Activated naive CD4-positive, alpha-beta T cell treated with anti-CD3 and anti-CD28 coated beads, Interleukin-2, amount 10 ng/mL, durations not matched to agents 7 days and 5 days (primary cell): Measurements from ENCODE around the gene PREPL.

ENCODE experiments used
- CTCF ChIA-PET: fragments of 350-600 bp; sonication (Branson Sonifier 250); formaldehyde crosslinking; loops from one replicate; lab custom pipeline; 2021; ENCODE audit warnings: antibody characterized with exemption; lab: Charles Lee
- DNase-seq: peaks from one replicate; pipeline ENCODE4 v3.0.0-alpha.2; 2020
- H3K27ac Mint-ChIP-seq: one replicate; pipeline ENCODE4 v1.8.0; 2021; ENCODE audit warnings: mild to moderate bottlenecking, moderate library complexity, mixed read lengths
- H3K27me3 Mint-ChIP-seq: one replicate; pipeline ENCODE4 v1.8.0; 2021; ENCODE audit warnings: mild to moderate bottlenecking, mixed read lengths
- H3K36me3 Mint-ChIP-seq: one replicate; pipeline ENCODE4 v1.8.0; 2021; ENCODE audit warnings: mixed read lengths
- H3K4me1 Mint-ChIP-seq: one replicate; pipeline ENCODE4 v1.8.0; 2021; ENCODE audit warnings: mixed read lengths
- H3K4me3 Mint-ChIP-seq: one replicate; pipeline ENCODE4 v1.8.0; 2021; ENCODE audit warnings: mild to moderate bottlenecking, moderate library complexity, mixed read lengths
- H3K9me3 Mint-ChIP-seq: one replicate; pipeline ENCODE4 v1.8.0; 2021; ENCODE audit warnings: mixed read lengths

PREPL gene

GRCh38 chr2:44297431-44297830 lies 63.9 kb downstream of the PREPL start:
- no peak overlapping the region for H3K27ac Mint-ChIP-seq
- no peak for DNase-seq
- no peaks in the 10 kb centered on the region for H3K36me3 Mint-ChIP-seq
- H3K4me3 Mint-ChIP-seq = no peak overlapping the region
- peaks cover 16% of the 10 kb centered on the region for H3K4me1 Mint-ChIP-seq
- H3K9me3 Mint-ChIP-seq = no peaks in the 10 kb centered on the region
- H3K27me3 Mint-ChIP-seq = no peaks in the 10 kb centered on the region
- CTCF ChIA-PET = no interaction called here

- CTCF ChIA-PET = interaction anchor here (1.6 to 2.6 kb wide), 2 partner anchors 208 to 253 kb away, joined by 7 to 9 read pairs; no protein-coding TSS in a partner anchor
- Mint-ChIP-seq H3K27me3 (peaks cover 3% of the 10 kb centered on the region), H3K9me3 (no peaks in the 10 kb centered on the region), H3K36me3 (no peaks in the 10 kb centered on the region), H3K27ac (no peak overlapping the region), H3K4me3 (no peak overlapping the region), H3K4me1 (peaks cover 16% of the 10 kb centered on the region)
- DNase-seq = no peak
Observed at GRCh38 chr2:44296653-44297052, 64.6 kb downstream of the PREPL start.

- Mint-ChIP-seq H3K36me3 (no peaks in the 10 kb centered on the region), H3K9me3 (no peaks in the 10 kb centered on the region), H3K4me1 (peaks cover 16% of the 10 kb centered on the region), H3K4me3 (no peak overlapping the region), H3K27me3 (peaks cover 6% of the 10 kb centered on the region), H3K27ac (no peak overlapping the region)
- CTCF ChIA-PET = interaction anchor here (0.6 to 2.6 kb wide), 6 partner anchors 10 to 252 kb away, joined by 3 to 9 read pairs (median 3); no protein-coding TSS in a partner anchor
- DNase-seq = no peak
Observed at GRCh38 chr2:44295633-44296359, 65.5 kb downstream of the PREPL start.

GRCh38 chr2:44295113-44295512 lies 66.2 kb downstream of the PREPL start:
- no peaks in the 10 kb centered on the region for H3K9me3 Mint-ChIP-seq
- no peaks in the 10 kb centered on the region for H3K36me3 Mint-ChIP-seq
- CTCF ChIA-PET = interaction anchor here (0.9 to 2.6 kb wide), 4 partner anchors 11 to 251 kb away, joined by 3 to 9 read pairs (median 5); no protein-coding TSS in a partner anchor
- H3K27ac Mint-ChIP-seq = no peak overlapping the region
- H3K4me3 Mint-ChIP-seq = no peak overlapping the region
- no peak for DNase-seq
- peaks cover 6% of the 10 kb centered on the region for H3K27me3 Mint-ChIP-seq
- H3K4me1 Mint-ChIP-seq = peaks cover 16% of the 10 kb centered on the region

DNA sequence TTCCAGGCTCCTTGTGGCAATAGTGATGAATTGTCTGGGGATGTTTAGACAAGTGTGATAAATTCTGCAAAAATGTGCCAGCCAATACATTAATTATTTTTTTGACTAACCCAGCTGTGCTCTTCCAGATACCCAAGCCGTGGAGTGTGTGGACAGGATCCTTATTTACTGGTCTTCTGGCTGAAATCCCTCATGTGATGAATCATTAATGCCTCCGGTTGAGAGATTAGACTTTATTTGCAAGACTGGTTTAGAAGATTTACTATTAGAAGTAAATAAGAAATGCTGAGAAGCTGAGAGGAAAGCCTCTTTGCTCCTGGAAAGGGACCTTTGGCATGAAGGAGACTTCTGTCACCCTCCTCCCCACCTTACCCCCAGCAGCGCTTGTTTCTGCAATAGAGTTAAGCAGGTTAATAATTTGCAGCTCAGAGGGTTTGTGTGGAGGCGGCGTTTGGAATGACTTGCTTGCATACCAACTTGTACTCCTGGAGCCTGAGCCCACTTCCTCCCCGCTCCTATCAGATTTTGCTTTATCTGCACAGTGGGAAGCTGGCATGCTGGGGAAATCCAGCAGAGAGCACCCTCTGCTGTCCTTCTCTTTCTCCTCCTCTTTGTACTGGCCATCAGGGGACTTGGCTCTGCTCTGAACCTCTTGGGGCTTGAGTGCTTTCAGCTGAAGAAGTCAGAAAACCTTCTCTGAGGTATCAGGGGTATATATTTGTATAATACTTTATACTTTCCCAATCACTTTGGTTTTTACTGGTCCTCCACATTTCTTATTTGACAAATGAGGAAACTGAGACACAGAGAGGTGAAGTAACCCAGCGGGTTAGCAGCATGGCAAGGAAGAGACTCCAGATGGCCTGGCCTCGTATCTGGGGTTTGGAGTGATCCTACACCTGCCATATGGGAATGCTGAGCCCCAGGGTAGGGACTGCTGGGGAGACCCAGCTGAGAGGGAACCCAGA lies 69.7 kb downstream of the PREPL start:
- Mint-ChIP-seq H3K4me1 (peaks cover 10% of the 10 kb centered on the region), H3K27ac (no peak overlapping the region), H3K9me3 (no peaks in the 10 kb centered on the region), H3K4me3 (no peak overlapping the region), H3K27me3 (peaks cover 6% of the 10 kb centered on the region), H3K36me3 (no peaks in the 10 kb centered on the region)
- CTCF ChIA-PET = no interaction called here
- no peak for DNase-seq

DNA sequence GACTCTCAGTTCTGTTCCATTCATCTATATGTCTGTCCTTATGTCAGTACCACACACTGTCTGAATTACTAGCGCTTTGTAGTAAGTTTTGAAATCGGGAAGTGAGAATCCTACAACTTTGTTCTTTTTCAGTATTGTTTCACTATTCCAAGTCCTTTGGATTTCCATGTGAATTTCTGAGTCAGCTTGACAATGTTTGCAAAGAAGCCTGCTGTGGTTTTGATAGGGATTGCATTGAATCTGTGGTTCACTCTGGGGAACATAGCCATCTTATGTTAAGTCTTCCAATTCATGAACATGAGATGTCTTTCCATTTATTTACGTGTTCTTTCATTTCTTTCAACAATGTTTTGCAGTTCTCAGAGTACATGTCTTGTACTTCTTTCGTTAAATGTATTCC lies 71.0 kb downstream of the PREPL start:
- H3K4me3 Mint-ChIP-seq = no peak overlapping the region
- no peaks in the 10 kb centered on the region for H3K36me3 Mint-ChIP-seq
- H3K4me1 Mint-ChIP-seq = no peaks in the 10 kb centered on the region
- H3K9me3 Mint-ChIP-seq = no peaks in the 10 kb centered on the region
- no peak overlapping the region for H3K27ac Mint-ChIP-seq
- no peak for DNase-seq
- CTCF ChIA-PET = interaction anchor here (0.8 kb wide), 1 partner anchor 666 kb away, joined by 3 read pairs; no protein-coding TSS in a partner anchor
- peaks cover 6% of the 10 kb centered on the region for H3K27me3 Mint-ChIP-seq

DNA sequence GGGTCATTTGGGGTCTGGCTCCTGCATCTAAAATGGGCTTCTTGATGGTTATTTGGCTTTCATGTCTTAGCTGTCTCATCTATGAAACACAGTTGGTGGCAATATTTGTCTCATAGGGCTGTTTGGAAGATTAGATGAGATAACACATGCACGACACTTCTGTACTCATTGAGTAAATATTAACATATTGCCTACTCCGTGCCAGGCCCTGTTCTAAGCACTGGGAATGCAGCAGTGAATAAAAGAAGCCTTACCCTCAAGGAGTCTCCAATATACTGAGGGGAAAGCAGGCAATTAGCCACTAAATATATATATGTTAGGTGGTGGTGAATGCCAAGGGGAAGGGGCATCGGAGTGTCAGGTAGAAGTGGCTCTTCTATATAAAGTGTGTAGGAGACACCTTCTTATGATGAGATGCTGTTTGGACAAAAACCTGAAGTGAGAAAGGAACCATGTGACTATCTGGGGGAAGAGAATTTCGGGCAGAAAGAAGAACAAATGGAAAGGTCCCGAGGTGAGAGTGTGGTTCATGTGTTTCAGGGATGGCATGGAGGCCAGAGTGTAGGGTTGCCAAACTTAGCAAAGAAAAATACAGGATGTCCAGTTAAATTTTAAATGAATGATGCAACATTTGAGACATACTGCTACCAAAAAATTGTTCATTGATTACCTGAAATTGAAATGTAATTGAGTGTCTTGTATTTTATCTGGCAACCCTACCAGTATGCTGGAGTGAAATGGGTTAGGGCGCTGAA lies 74.2 kb downstream of the PREPL start:
- H3K27ac Mint-ChIP-seq = no peak overlapping the region
- no peaks in the 10 kb centered on the region for H3K9me3 Mint-ChIP-seq
- no peak for DNase-seq
- H3K4me3 Mint-ChIP-seq = no peak overlapping the region
- peaks cover 6% of the 10 kb centered on the region for H3K27me3 Mint-ChIP-seq
- H3K4me1 Mint-ChIP-seq = no peaks in the 10 kb centered on the region
- CTCF ChIA-PET = no interaction called here
- no peaks in the 10 kb centered on the region for H3K36me3 Mint-ChIP-seq

GRCh38 chr2:44286119-44286883 lies 75.0 kb downstream of the PREPL start:
- Mint-ChIP-seq H3K4me3 (no peak overlapping the region), H3K27ac (no peak overlapping the region), H3K36me3 (no peaks in the 10 kb centered on the region), H3K9me3 (no peaks in the 10 kb centered on the region), H3K27me3 (no peaks in the 10 kb centered on the region), H3K4me1 (no peaks in the 10 kb centered on the region)
- CTCF ChIA-PET = no interaction called here
- no peak for DNase-seq

DNA sequence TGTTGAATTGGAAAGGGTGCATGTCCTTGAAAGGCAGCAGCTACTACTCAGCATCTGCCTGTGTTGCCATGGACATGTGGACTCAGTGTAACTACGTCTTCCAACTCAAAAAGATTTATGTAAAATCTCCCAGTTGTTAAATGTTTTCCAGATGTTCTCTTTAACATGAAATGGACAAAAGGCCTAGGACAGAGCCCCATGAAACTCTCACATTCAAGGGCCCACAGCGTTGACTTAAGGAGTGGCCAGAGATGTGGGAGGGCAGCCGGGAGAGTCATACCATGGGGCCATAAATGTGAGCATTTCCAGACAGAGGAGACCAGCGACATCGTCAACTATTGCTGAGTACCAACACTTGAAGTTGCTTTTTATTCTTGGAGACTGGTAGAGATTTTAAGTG lies 76.1 kb downstream of the PREPL start:
- CTCF ChIA-PET = no interaction called here
- H3K4me1 Mint-ChIP-seq = no peaks in the 10 kb centered on the region
- no peak for DNase-seq
- H3K36me3 Mint-ChIP-seq = no peaks in the 10 kb centered on the region
- no peaks in the 10 kb centered on the region for H3K9me3 Mint-ChIP-seq
- peaks cover 4% of the 10 kb centered on the region for H3K27me3 Mint-ChIP-seq
- H3K27ac Mint-ChIP-seq = no peak overlapping the region
- H3K4me3 Mint-ChIP-seq = no peak overlapping the region

DNA sequence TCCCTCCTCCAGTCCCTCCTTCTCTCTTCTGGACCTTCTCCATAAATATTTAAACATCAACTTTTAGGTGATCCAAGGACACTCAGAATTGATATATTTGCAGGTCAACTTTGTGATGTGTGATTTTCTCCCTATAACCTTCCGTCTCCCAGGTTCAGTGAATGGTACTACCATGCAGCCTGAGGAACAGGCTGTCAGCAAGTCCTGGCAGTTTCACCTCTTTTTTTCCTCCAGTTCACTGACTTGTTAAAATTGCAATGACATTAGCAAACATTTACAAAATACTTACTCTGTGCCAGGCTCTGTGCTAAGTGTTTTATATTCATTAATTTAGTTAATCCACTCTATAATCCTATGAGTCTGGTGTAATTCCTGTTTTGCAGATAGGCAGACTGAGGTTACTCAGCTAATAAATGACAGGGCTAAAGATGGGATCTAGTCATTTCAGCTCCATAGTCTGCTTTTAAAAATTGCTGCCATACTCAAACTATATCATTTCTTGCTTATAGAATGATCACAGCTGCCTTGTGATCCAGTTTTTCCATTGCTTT lies 78.1 kb downstream of the PREPL start:
- CTCF ChIA-PET = interaction anchor here (1.3 kb wide), 1 partner anchor 13 kb away, joined by 3 read pairs; no protein-coding TSS in a partner anchor
- H3K4me3 Mint-ChIP-seq = no peak overlapping the region
- H3K9me3 Mint-ChIP-seq = no peaks in the 10 kb centered on the region
- DNase-seq = no peak
- H3K36me3 Mint-ChIP-seq = no peaks in the 10 kb centered on the region
- H3K27ac Mint-ChIP-seq = no peak overlapping the region
- peaks cover 4% of the 10 kb centered on the region for H3K27me3 Mint-ChIP-seq
- no peaks in the 10 kb centered on the region for H3K4me1 Mint-ChIP-seq

- H3K4me1 Mint-ChIP-seq = no peaks in the 10 kb centered on the region
- no peak overlapping the region for H3K4me3 Mint-ChIP-seq
- no peak for DNase-seq
- peaks cover 4% of the 10 kb centered on the region for H3K27me3 Mint-ChIP-seq
- no peak overlapping the region for H3K27ac Mint-ChIP-seq
- H3K36me3 Mint-ChIP-seq = no peaks in the 10 kb centered on the region
- CTCF ChIA-PET = no interaction called here
- H3K9me3 Mint-ChIP-seq = no peaks in the 10 kb centered on the region
Observed at GRCh38 chr2:44280869-44281268, 80.4 kb downstream of the PREPL start.

GRCh38 chr2:44277541-44277940 lies 83.8 kb downstream of the PREPL start:
- no peak overlapping the region for H3K4me3 Mint-ChIP-seq
- no peaks in the 10 kb centered on the region for H3K9me3 Mint-ChIP-seq
- peaks cover 4% of the 10 kb centered on the region for H3K27me3 Mint-ChIP-seq
- H3K36me3 Mint-ChIP-seq = no peaks in the 10 kb centered on the region
- no peak overlapping the region for H3K27ac Mint-ChIP-seq
- CTCF ChIA-PET = no interaction called here
- no peak for DNase-seq
- H3K4me1 Mint-ChIP-seq = no peaks in the 10 kb centered on the region

- Mint-ChIP-seq H3K27me3 (peaks cover 1% of the 10 kb centered on the region), H3K36me3 (no peaks in the 10 kb centered on the region), H3K9me3 (no peaks in the 10 kb centered on the region), H3K4me3 (no peak overlapping the region), H3K27ac (no peak overlapping the region), H3K4me1 (no peaks in the 10 kb centered on the region)
- DNase-seq = no peak
- CTCF ChIA-PET = interaction anchor here (1.1 kb wide), 1 partner anchor 136 kb away, joined by 3 read pairs; no protein-coding TSS in a partner anchor
Observed at GRCh38 chr2:44275927-44276303, 85.4 kb downstream of the PREPL start.
